Keratinocyte (primary cell): ENCODE results near the gene SWSAP1. TPM values are rescaled to one million over a fixed set of nuclear protein-coding genes. Genes with fewer than 3 reads are reported as not detected.

ENCODE experiments used
- DNase-seq: peaks from one replicate; pipeline ENCODE4 v3.0.0-alpha.2; 2011; ENCODE audit warnings: low read depth, missing footprints, low spot score
- FAIRE-seq: peaks from 2 replicates; lab custom pipeline; 2011; peaks lifted over from hg19 to GRCh38; lab: Jason Lieb, UNC
- H2AFZ ChIP-seq: 2 replicates; pipeline ENCODE4 v1.6.0; 2012; ENCODE audit warnings: low read length, control low read depth, inconsistent platforms; ENCODE audit not compliant: control insufficient read depth
- H3K27ac ChIP-seq: 2 replicates; pipeline ENCODE4 v1.5.1; 2011; ENCODE audit warnings: low read length; ENCODE audit not compliant: control insufficient read depth, insufficient read depth
- H3K27me3 ChIP-seq: 3 replicates; pipeline ENCODE4 v1.6.0; 2011; ENCODE audit warnings: low read length; ENCODE audit not compliant: control insufficient read depth, insufficient read depth; ENCODE audit errors: extremely low read depth
- H3K36me3 ChIP-seq, 2 experiments: 2 replicates in 1 of 2; 3 replicates in 1 of 2; pipeline ENCODE4 v1.5.1; 2011; ENCODE audit warnings: low read length in 2 of 2, mild to moderate bottlenecking in 1 of 2; ENCODE audit not compliant: control insufficient read depth in 2 of 2, insufficient read depth in 2 of 2; ENCODE audit errors: extremely low read depth in 1 of 2
- H3K4me1 ChIP-seq: 3 replicates; pipeline ENCODE4 v1.5.1; 2011; ENCODE audit warnings: low read length; ENCODE audit not compliant: control insufficient read depth, insufficient read depth; ENCODE audit errors: extremely low read depth
- H3K4me2 ChIP-seq: 3 replicates; pipeline ENCODE4 v1.6.0; 2011; ENCODE audit warnings: low read depth, low read length; ENCODE audit not compliant: control insufficient read depth, insufficient read depth; ENCODE audit errors: extremely low read depth
- H3K4me3 ChIP-seq, 3 experiments: fragments of 200-600 bp in 1 of 3; sonication (generic) in 1 of 3; 2 replicates in 2 of 3; 3 replicates in 1 of 3; pipeline ENCODE4 v1.5.1; 2011 to 2016; ENCODE audit warnings: low read length in 3 of 3, mild to moderate bottlenecking in 3 of 3, control low read depth in 2 of 3, inconsistent platforms in 1 of 3, low read depth in 1 of 3, mixed read lengths in 1 of 3, mixed run types in 1 of 3, moderate library complexity in 1 of 3; ENCODE audit not compliant: control insufficient read depth in 2 of 3, insufficient read depth in 2 of 3; ENCODE audit errors: extremely low read depth in 1 of 3
- H3K79me2 ChIP-seq: 2 replicates; pipeline ENCODE4 v1.6.0; 2012; ENCODE audit warnings: low read length; ENCODE audit not compliant: control insufficient read depth, insufficient read depth
- H3K9ac ChIP-seq: 3 replicates; pipeline ENCODE4 v1.6.0; 2011; ENCODE audit warnings: low read length; ENCODE audit not compliant: control insufficient read depth, insufficient read depth; ENCODE audit errors: extremely low read depth
- H3K9me1 ChIP-seq: 3 replicates; pipeline ENCODE4 v1.6.0; 2011; ENCODE audit warnings: low read length; ENCODE audit not compliant: control insufficient read depth, insufficient read depth; ENCODE audit errors: extremely low read depth
- H3K9me3 ChIP-seq: 2 replicates; pipeline ENCODE4 v1.5.1; 2012; ENCODE audit warnings: low read depth, low read length; ENCODE audit not compliant: control insufficient read depth
- H4K20me1 ChIP-seq: 3 replicates; pipeline ENCODE4 v1.6.0; 2011; ENCODE audit warnings: low read length; ENCODE audit not compliant: control insufficient read depth, insufficient read depth; ENCODE audit errors: extremely low read depth
- CTCF ChIP-seq, 3 experiments: IDR thresholded peaks in 1 of 3; conservative IDR thresholded peaks in 1 of 3; optimal IDR thresholded peaks in 1 of 3; 2 replicates in 2 of 3; 3 replicates in 1 of 3; pipeline versions ENCODE3 to v1.5.1; 2011; ENCODE audit warnings: low read length in 3 of 3, mild to moderate bottlenecking in 3 of 3, moderate library complexity in 2 of 3, control low read depth in 1 of 3, inconsistent platforms in 1 of 3; ENCODE audit not compliant: insufficient read depth in 2 of 3; ENCODE audit errors: extremely low read depth in 1 of 3
- EZH2 ChIP-seq: IDR thresholded peaks from one replicate; pipeline ENCODE4 v1.6.1; 2012; ENCODE audit warnings: inconsistent platforms, mild to moderate bottlenecking, low read length, moderate library complexity
- dilution Hi-C: fragments of 300-500 bp; cut with MboI; formaldehyde crosslinking; loops from one replicate; pipeline ENCODE4 v1.7.0; 2020; ENCODE audit warnings: low sequenced_read_pairs; ENCODE audit not compliant: extremely low pct_ligation_motif_present
- polyA plus RNA-seq, 5 experiments: library from polyadenylated mRNA; depleted of rRNA in 3 of 5; stranded (reverse) in 3 of 5; stranded (forward) in 1 of 5; unstranded in 1 of 5; fragments of >200 nt; gene quantifications; 1 replicate in 1 of 5; 2 replicates in 3 of 5; 3 replicates in 1 of 5; pipeline versions ENCODE4 v1.2.1 to v1.2.3, GENCODE V29; 2011 to 2012; ENCODE audit warnings: missing spikeins in 2 of 5, low read depth in 1 of 5, low replicate concordance in 1 of 5

The SWSAP1 gene
- polyA plus RNA-seq, 1 donor (not counting 4 experiments of a cell fraction or from before 2014, with no cell fraction given): 2.1 TPM

DNA sequence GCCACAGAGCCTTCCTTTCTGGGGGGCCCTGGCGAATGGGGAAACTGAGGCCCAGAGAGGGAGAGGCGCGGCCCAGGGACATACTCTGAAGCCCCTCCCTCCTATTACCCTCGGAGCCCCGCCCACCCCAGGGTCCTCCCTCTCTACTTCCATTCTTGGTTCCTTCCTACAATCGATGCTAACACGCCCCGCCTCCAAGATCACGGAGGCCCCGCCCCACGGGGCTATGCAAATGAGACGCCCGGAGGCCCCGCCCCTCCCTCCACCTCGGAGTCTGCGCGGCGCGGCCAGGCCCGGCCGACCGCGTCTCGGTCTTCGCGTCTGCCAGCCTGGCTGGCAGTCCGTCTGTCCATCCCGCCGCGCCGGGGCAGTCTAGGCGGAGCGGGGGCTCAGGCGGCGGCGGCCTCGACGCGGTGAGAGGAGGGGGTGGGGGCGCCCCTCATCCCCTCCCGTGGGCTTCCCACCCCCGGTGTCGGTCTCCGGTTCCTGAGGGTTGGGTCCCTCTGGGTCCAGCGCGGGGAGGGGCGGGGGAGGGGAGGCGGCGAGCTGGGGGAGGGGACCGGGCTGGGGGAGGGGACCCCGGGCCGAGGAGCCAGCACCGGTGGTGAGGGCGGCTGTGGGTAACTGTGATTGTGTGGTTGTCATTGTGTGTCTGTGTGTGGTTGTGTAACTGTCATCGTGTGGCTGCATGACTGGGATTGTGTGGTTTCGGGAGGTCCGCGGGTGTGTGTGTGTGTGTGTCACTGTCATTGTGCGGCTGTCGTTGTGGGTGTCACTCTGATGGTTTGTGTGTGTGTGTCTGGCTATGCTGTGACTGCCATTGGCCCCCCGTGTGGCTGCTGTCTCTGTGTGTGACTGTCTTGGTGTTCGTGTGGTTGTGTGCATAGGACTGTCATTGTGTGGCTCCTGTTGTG is 19.0 kb upstream of the SWSAP1 start, which contains the start of gene PLPPR2:
PLPPR2 (plus strand) TSS at position 273 of the 914 bp plus-strand sequence. CDS start 2,242 bp downstream, outside the sequence.
- peak within 1 kb of the TSS; percentile 33 for H3K9ac ChIP-seq
- no peak within 1 kb of the TSS for H3K27ac ChIP-seq
- H3K4me3 ChIP-seq: peak within 1 kb of the TSS; percentile 51 to 71 (median 62)
- no peaks in the 10 kb centered on the region for H3K27me3 ChIP-seq
- peak within 1 kb of the TSS; percentile 43 for H2AFZ ChIP-seq
- no peaks in the 10 kb centered on the region for H3K79me2 ChIP-seq
- H3K9me1 ChIP-seq: peaks cover 2% of the 10 kb centered on the region
- no peaks in the 10 kb centered on the region for H3K9me3 ChIP-seq
- H3K4me1 ChIP-seq: peaks cover 12% of the 10 kb centered on the region
- DNase-seq: no peak
- H3K4me2 ChIP-seq: peak within 1 kb of the TSS; percentile 89
- peak; percentile 73 for FAIRE-seq
- dilution Hi-C loops: no loop called here
- no peaks in the 10 kb centered on the region for H4K20me1 ChIP-seq
- no peaks in the 10 kb centered on the region for H3K36me3 ChIP-seq
- TF ChIP-seq EZH2: no peak

- Histone ChIP-seq H3K4me3 (peak overlapping the region; percentile 51 to 71 (median 62)), H3K9me3 (no peaks in the 10 kb centered on the region), H3K27ac (no peak overlapping the region), H3K4me1 (peaks cover 12% of the 10 kb centered on the region), H3K79me2 (no peaks in the 10 kb centered on the region), H3K9me1 (peaks cover 2% of the 10 kb centered on the region), H3K9ac (peak overlapping the region; percentile 33), H2AFZ (no peak overlapping the region), H3K36me3 (no peaks in the 10 kb centered on the region), H3K27me3 (no peaks in the 10 kb centered on the region), H4K20me1 (no peaks in the 10 kb centered on the region), H3K4me2 (peak overlapping the region; percentile 89)
- dilution Hi-C loops: no loop called here
- no peak for FAIRE-seq
- DNase-seq: no peak
- TF ChIP-seq CTCF (optimal IDR thresholded peaks at IDR 0.05 in 1 of 3, IDR thresholded peaks at IDR 0.05 in 1 of 3, conservative IDR thresholded peaks at IDR 0.05 in 1 of 3; ENCODE audit: extremely low read depth in 1 of 3, insufficient read depth in 2 of 3, low read length in 3 of 3) (no peak), EZH2 (no peak)
Measured at GRCh38 chr19:11356074-11356397, 18.4 kb upstream of the SWSAP1 start.
